Activated naive CD4-positive, alpha-beta T cell treated with anti-CD3 and anti-CD28 coated beads, Interleukin-2, amount 50 U/mL, for 72 hours (primary cell): ENCODE data around the gene DICER1. TPM values are rescaled to one million over a fixed set of nuclear protein-coding genes. Genes with fewer than 3 reads are reported as not detected.
"Not testable (repeated sequence)": the region's sequence is repeated elsewhere in the genome, so short reads cannot be mapped to it uniquely, and the experiment has no call there.

ENCODE experiments used
- ATAC-seq, 2 donors: fragments of 150-1000 bp; cut with Tn5 transposase; 2 replicates each; pipeline ENCODE4 v1.10.0; 2021; ENCODE audit warnings: mild to moderate bottlenecking in 2 of 2, moderate library complexity in 2 of 2
- DNase-seq, 2 donors: peaks; one replicate each; pipeline ENCODE4 v3.0.0; 2021 to 2022; ENCODE audit warnings: low spot score in 2 of 2
- H3K27ac Mint-ChIP-seq, 2 donors: one replicate each; pipeline ENCODE4 v1.8.0; 2022; ENCODE audit warnings: mild to moderate bottlenecking in 2 of 2, mixed read lengths in 2 of 2
- H3K36me3 Mint-ChIP-seq, 2 donors: one replicate each; pipeline ENCODE4 v1.8.0; 2022; ENCODE audit warnings: mixed read lengths in 2 of 2
- H3K9me3 Mint-ChIP-seq, 2 donors: one replicate each; pipeline ENCODE4 v1.8.0; 2022; ENCODE audit warnings: mixed read lengths in 2 of 2
- total RNA-seq, 2 donors: library from RNA; stranded (reverse); gene quantifications; one replicate each; pipeline ENCODE4 v1.2.3, GENCODE V29; 2022

Gene DICER1
- total RNA-seq, 2 donors from 2014 or later = 48.7 to 51.0 TPM

DNA sequence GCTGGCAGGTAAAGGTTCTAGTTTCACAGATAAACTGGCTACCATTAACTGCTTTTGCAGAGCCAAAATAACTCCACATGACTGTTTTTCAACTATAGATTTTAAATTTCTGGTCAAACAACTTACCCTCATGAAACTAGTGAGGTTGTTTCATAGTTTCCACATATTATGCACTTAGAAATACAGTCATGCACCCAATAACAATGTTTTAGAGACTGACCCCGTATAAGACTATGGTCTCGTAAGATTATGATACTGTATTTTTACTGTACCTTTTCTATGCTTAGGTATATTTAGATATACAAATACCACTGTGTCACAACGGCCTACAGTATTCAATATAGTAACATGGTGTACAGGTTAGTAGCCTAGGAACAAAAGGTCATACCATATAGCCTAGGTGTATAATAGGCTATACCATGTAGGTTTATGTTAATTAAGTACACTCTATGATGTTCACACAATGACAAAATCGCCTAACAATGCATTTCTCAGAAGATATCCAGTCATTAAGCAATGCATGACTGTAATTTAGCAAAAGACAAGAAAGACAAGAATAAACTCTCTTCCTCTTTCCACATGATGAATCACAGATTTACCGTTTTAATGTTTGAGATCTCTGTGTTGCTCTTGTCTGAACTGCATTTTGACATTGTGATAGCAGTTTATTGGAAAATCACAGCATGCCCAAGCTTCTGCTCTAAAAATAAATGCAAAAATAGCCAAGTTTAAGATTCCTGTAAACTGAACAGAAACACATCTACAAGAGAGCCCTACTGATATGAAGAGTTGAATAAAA is 17.1 kb downstream of the DICER1 start:
- DNase-seq = no peak
- Mint-ChIP-seq H3K36me3 (peaks cover 0 to 24% of the 10 kb centered on the region in 2 donors), H3K9me3 (peaks cover 0 to 5% of the 10 kb centered on the region in 2 donors), H3K27ac (peak overlapping the region; percentile 23 to 87)
- ATAC-seq = peak; percentile 31 to 83

DNA sequence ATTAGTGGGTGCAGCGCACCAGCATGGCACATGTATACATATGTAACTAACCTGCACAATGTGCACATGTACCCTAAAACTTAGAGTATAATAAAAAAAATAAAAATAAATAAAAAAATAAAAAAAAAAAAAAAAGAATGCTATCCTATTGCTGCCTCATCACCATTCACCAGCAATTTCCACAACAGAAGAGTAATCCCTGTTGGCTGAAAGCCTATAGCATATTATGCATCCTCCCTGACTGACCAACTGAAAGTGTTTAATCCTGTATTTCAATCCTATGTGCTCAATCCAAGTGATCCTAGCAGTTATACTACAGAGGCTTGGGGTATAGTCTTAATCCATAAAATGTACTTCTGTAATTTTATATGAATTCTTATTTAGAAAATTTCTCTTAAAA is 18.5 kb downstream of the DICER1 start:
- ATAC-seq = no peak
- Mint-ChIP-seq H3K36me3 (peaks cover 0 to 24% of the 10 kb centered on the region in 2 donors), H3K27ac (no peak overlapping the region), H3K9me3 (peaks cover 0 to 5% of the 10 kb centered on the region in 2 donors)
- no peak for DNase-seq

DNA sequence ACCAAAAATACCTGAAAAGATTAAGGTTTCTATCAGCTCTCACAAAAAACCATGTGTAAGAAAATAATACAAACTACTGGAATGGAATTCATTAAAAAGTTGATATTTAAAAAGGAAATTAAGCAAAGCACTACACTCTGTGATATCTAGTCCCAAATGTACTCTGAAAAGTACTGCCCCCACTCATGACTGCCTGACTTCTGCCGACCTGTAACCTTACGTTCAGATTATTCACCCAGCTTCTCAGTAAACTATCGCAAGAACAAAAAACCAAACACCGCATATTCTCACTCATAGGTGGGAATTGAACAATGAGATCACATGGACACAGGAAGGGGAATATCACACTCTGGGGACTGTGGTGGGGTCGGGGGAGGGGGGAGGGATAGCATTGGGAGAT is 18.9 kb downstream of the DICER1 start:
- not testable (repeated sequence) for DNase-seq, ATAC-seq, H3K9me3 Mint-ChIP-seq, H3K27ac Mint-ChIP-seq
- peaks cover 0 to 24% of the 10 kb centered on the region in 2 donors for H3K36me3 Mint-ChIP-seq

DNA sequence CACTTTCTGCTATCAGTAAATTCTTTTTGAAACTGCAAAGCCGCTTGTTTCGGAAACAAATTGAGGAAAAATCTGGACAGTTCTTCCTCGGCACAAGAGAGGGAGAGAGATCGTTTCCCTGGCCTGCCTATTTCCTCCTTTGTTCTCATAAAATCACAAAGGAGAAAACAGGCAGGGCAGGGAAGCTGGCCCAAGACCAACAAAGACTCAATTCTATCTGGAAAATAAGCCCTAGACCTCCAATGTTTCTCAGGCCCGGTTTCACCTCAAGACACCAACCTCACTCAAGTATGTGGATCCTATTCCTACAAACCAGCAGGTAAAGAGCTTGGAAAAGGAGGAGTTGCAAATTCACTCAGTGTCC is 19.5 kb downstream of the DICER1 start:
- Mint-ChIP-seq H3K36me3 (peaks cover 0 to 25% of the 10 kb centered on the region in 2 donors), H3K27ac (peak overlapping the region in 1 of 2 donors; percentile 44), H3K9me3 (peaks cover 0 to 5% of the 10 kb centered on the region in 2 donors)
- DNase-seq (no peak), ATAC-seq (no peak)

DNA sequence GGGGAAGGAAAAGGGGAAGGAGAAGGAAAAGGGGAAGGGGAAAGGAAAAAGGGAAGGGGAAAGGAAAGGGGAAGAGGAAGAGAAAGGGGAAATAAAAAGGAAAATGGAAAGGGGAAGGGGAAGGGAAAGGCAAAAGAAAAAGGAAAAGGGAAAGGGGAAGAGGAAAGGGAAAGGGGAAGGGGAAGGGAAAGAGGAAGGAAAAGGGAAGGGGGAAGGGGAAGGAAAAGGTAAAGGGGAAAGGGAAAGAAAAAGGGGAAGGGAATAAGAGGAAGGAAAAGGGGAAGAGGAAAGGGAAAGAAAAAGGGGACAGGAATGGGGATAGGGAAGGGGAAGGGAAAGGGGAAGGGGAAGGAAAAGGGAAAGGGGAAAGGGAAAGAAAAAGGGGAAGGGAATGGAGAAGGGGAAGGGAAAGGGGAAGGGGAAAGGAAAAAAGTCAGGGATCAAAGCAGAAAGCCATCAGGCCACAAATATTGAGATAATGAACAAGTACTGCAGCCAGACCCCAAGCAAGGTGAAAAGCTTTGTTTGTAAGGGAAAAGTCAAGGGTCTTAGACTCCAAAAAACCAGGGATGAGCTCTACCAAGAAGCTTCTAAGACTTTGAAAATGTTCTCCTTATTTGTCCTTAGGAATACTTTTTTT is 20.0 kb downstream of the DICER1 start:
- no peak for ATAC-seq
- Mint-ChIP-seq H3K27ac (peak overlapping the region; percentile 44 to 53), H3K9me3 (peaks cover 0 to 5% of the 10 kb centered on the region in 2 donors)

DNA sequence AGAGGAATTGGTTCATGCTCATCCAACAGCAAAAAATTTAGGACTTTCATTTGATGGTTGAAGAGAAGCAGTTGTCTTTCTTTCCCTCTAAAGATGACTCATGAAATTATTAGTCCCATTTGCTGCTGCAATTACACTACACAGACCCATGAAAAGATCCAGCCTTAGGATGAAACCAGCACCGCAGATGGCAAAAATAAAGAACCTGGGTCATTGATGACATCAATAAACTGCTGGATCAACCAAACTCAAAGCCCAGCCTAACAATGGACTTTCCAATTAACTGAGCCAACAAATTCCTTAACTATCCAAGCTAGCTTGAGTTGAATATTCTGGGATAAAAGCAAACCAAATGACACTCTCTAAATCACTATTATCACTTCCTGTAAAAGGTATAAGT is 20.7 kb downstream of the DICER1 start:
- no peak for DNase-seq
- peaks cover 0 to 5% of the 10 kb centered on the region in 2 donors for H3K9me3 Mint-ChIP-seq
- no peak for ATAC-seq
- H3K36me3 Mint-ChIP-seq = peaks cover 0 to 37% of the 10 kb centered on the region in 2 donors
- peak overlapping the region; percentile 5 to 53 for H3K27ac Mint-ChIP-seq

More for the DNA sequence above, 20.0 kb downstream of the DICER1 start:
- no peak for DNase-seq
- H3K36me3 Mint-ChIP-seq = peaks cover 0 to 30% of the 10 kb centered on the region in 2 donors

DNA sequence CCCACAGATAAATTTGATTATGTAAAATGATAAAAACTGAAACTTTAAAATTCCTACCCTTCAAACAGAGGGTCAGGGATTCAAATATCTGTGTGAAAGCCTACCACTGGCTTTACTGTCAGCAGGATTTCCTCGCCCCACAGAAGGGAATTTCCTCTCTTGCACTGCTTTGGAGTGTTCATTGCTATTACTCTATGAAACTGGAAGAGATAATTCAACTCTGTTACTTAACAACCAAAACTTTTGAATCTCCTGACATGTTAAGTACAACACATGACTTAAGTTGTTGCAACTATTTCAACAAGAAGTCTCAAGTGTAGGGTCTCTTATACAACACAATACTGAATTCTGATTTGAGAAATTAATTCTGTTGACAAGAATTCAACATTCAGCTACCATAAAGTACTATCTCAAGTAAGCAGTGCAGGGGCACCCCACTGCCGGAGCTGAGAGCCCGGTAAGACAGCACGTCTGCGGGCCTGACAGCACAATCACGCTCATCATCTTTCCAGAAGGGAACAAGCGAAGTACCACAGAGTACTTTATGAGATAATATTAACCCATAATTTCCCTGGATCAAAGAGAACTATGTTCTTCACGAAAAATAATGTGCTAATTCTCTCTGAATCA is 22.9 kb downstream of the DICER1 start:
- Mint-ChIP-seq H3K27ac (peak overlapping the region in 1 of 2 donors; percentile 25), H3K36me3 (peaks cover 0 to 36% of the 10 kb centered on the region in 2 donors), H3K9me3 (peaks cover 0 to 5% of the 10 kb centered on the region in 2 donors)
- DNase-seq (no peak), ATAC-seq (no peak)

DNA sequence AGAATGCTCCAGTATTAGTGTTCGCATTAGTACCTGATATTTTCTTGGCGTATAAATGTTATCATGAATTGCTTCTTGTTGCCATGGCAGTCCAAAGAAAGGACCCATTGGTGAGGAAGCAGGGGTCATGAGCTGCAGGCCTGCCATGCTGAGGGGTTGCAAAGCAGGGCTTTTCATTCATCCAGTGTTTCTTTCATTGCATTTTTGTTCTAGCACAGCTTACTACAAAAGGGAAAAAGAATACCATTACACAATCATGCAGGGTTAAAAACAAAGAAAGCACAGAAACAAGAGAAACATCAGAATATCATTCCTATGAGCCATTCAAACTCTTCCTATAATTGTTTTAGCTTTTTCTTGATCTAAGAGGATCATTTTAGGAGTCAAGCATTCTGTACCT is 24.0 kb downstream of the DICER1 start:
- peaks cover 0 to 5% of the 10 kb centered on the region in 2 donors for H3K9me3 Mint-ChIP-seq
- H3K36me3 Mint-ChIP-seq = peaks cover 5 to 47% of the 10 kb centered on the region in 2 donors
- H3K27ac Mint-ChIP-seq = peak overlapping the region in 1 of 2 donors; percentile 26
- ATAC-seq (no peak), DNase-seq (no peak)

DNA sequence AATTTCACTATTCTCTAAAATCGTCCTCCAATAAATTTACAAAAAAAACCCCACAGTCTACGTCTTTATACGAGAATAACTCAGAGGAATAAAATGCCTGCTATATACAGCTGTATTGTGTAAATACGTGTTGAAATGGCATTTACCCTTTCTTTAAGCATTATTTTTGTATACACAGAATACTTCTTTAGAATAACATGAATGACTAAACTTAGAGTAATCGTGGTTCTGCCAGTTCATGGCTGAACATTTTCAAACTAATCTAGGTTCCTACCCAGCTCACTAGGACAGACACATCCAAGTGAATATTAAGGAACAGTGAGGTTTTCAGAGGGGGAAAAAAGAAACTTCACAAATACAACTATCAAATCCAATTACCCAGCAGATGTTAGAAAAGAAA is 24.6 kb downstream of the DICER1 start:
- H3K36me3 Mint-ChIP-seq = peaks cover 5 to 48% of the 10 kb centered on the region in 2 donors
- ATAC-seq (no peak), DNase-seq (no peak)
- no peak overlapping the region for H3K27ac Mint-ChIP-seq
- peaks cover 0 to 5% of the 10 kb centered on the region in 2 donors for H3K9me3 Mint-ChIP-seq

DNA sequence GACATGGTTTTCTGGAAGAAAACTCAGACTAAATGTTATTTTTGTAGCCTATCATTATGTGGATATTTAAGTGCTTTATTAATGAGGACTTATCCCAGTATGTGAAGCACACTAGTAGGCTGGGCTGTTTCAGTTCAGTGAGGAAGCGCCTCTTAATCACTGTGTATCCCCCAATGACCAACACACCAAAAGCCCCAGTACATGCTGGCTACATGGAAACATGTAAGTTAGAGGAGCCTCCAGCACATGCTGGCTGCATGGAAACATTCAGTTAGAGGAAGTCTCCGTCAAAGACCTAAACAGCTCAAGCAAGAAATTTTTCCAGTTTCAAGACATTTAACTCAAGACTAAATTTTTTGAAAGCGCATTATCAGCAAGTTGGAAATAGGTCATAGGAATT is 26.8 kb downstream of the DICER1 start:
- ATAC-seq (no peak), DNase-seq (no peak)
- H3K36me3 Mint-ChIP-seq = peaks cover 5 to 37% of the 10 kb centered on the region in 2 donors
- no peak overlapping the region for H3K27ac Mint-ChIP-seq
- no peaks in the 10 kb centered on the region for H3K9me3 Mint-ChIP-seq

DNA sequence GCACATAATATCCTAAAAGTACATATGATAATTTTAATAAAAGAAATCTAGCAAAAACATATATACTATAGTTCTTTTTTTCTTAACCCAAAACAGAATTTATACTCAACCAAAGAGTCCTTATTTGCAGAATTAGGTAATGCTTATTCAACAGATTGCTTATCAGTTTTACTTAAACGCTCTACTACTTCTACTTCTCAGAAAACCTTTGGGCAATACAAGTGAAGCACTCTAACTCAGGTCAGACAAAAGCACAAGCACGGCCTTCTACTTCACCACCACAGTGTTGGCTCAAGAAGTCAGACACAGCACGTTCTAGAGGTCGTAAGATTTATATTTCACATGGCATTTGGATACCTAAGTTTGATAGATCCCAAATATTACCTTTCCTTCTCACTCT is 29.2 kb downstream of the DICER1 start:
- H3K27ac Mint-ChIP-seq = no peak overlapping the region

DNA sequence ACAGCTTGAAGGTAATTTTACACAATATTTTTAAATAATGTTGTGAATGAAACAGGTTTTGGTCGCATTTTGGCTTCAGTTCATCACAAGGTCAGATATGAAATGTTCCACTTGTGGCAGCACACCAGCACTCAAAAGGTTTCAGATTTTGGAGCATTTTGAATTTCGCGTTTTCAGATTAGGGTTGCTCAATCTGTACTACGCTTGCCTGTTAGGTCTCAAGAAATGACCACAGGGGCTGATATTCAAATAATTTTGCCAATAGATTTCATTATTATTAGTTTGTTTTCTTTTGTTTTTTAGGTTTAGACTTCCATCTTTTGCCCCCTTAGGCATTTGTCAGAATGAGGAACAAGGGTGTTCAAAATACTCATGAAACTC is 29.8 kb downstream of the DICER1 start:
- H3K9me3 Mint-ChIP-seq = no peaks in the 10 kb centered on the region
- H3K27ac Mint-ChIP-seq = no peak overlapping the region
- DNase-seq = no peak
- H3K36me3 Mint-ChIP-seq = peaks cover 12 to 37% of the 10 kb centered on the region in 2 donors
- no peak for ATAC-seq

More for the DNA sequence above, 29.2 kb downstream of the DICER1 start:
- Mint-ChIP-seq H3K9me3 (no peaks in the 10 kb centered on the region), H3K36me3 (peaks cover 12 to 37% of the 10 kb centered on the region in 2 donors)
- ATAC-seq = no peak
- no peak for DNase-seq

DNA sequence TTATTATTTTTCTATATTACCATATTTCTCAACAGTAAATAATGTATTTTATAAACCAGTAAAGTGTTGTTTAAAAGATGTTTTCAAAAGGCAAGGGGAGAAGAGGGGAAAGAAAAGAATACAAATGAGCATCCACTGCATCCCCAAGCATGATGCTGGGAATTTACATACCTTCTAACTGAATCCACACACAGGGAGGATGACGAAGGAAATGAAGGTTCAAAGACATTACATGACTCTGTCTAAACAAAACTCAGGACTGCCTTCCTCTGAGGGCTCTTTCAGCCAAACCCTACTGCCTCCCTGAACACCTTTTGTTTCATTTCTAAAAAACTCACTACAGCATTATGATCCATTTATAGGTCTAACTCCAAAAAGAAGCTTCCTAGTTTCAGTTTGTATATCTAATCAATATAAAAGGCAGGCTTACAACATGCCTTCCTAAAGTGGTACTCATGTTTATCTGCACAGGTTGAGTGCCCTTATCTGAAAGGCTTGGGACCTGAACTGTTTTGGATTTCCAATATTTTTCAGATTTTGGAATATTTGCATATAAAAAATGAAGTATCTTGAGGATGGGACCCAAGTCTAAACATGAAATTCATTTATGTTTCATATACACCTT is 30.3 kb downstream of the DICER1 start:
- peaks cover 12 to 37% of the 10 kb centered on the region in 2 donors for H3K36me3 Mint-ChIP-seq
- no peak overlapping the region for H3K27ac Mint-ChIP-seq
- ATAC-seq = no peak
- DNase-seq = no peak
- no peaks in the 10 kb centered on the region for H3K9me3 Mint-ChIP-seq

DNA sequence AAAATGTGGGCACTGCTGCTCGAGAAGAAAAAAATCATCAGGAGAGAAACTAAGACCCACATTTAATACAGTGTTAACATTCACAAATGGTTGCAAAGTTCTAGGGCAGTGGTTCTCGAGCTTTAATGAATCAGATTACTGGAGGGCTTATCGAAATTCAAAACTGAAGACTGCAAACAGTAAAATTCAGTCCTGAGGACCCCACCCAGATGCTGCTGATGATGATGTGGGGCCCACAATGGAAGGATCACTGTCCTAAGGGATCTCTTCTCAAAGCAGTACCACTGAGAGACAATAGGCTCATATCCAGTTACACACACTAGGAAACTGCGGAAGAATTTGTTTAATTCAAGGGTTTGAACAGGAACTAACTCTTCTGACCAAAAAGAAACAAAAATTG is 31.4 kb downstream of the DICER1 start:
- peaks cover 12 to 30% of the 10 kb centered on the region in 2 donors for H3K36me3 Mint-ChIP-seq

DNA sequence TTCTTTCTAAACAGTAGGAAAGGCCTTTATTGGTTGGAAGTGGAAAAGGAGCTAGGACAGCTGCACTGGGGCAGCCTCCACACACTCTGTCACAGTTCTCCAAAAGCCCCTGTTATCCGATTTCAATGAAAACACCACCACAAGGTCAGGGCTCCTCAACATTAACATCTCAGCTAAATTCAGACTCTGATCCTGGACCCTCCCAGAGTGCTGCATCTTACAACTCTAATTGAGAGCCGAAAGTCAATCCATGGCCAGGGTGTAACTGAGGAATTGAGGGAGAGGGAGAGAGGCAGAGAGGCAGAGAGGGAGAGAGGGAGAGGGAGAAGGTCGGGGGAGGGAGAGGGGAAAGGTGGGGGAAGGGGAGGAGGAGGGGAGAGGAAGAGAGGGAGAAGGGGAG is 32.1 kb downstream of the DICER1 start:
- Mint-ChIP-seq H3K27ac (peak overlapping the region in 1 of 2 donors; percentile 45), H3K36me3 (peaks cover 12 to 30% of the 10 kb centered on the region in 2 donors), H3K9me3 (no peaks in the 10 kb centered on the region)
- DNase-seq (no peak), ATAC-seq (no peak)

More for the DNA sequence above, 31.4 kb downstream of the DICER1 start:
- Mint-ChIP-seq H3K9me3 (no peaks in the 10 kb centered on the region), H3K27ac (no peak overlapping the region)
- no peak for DNase-seq
- ATAC-seq = no peak

DNA sequence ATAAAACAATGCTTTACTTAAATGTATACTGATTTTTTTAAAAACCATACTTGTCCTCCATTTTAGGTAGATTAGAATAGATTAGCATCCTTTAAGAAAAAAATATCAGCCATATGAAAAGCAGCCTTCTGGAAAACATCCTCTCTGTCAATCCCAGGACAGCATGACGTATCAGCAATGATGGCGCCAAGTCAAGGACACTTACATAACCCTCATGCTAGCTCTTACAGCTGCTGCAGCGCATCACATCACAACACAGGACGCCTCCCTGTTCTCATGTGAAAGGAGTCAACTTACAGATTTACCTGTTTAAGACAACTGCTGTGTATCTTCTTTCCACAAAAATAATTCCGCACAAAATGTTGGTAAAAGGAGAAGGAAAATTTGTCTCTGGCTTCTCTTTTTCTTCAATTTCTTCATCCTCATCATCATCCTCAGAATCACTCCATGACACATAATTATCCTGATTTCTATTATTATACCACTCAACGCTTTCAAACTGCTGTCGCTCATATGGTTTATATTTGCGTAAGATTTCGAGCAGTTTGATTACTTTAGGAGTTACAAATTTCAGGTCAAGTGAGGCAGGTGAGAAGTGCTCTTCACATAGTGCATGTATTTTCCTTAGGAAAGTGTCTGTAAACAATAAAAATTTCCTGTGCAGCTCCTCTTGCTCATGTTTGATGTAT is 33.3 kb downstream of the DICER1 start:
- Mint-ChIP-seq H3K27ac (no peak overlapping the region), H3K9me3 (no peaks in the 10 kb centered on the region), H3K36me3 (peaks cover 12 to 25% of the 10 kb centered on the region in 2 donors)
- ATAC-seq = no peak
- DNase-seq = no peak
